ENCODE data around the gene ZNF793.

ZNF793 gene

DNA sequence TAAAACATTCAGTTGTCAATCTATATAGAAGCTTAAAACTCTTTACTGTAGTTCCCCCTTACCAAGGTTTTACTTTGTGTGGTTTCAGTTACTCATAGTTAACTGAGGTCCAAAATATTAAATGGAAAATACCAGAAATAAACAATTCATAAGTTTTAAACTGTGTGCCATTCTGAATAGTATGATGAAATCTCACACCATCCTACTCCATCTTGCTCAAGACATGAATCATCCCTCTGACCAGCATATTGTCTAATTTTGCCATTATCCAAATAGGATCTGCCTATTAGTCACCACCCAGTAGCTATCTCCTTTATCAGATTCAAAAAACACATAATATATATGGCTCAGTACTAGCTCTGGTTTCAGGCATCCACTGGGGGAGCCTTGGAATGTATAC lies 65.5 kb downstream of the ZNF793 start:
- DNase-seq: no peak

DNA sequence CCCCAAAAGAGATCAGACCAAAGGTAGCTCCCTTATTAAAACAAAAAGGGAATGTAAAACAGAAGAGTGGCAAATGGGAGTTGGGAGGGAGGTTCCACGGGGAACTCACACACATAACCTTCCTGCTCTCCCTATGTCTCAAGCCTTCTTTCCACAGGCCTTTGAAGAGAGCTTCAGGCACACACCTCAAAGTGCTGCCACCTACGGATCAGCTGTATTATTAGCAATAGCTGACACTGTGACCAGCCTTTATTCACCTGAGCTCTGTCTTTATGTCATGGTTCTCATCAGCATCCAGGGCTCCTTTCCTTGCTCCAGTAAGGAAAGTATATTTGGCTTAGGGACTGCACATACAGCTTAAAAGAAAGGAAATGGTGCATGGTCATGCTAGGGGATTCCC lies 76.6 kb downstream of the ZNF793 start:
- no peak for DNase-seq

All from NCI-H774 (cell line).